MCF 10A (cell line): Measurements from ENCODE around the gene ISG15. TPM values are rescaled to one million over a fixed set of nuclear protein-coding genes. Genes with fewer than 3 reads are reported as not detected.

Experiments
- BruUV-seq: library from RNA; stranded (reverse); fragments of 400-500 nt; replicated peaks from 2 replicates; lab custom pipeline; 2021; lab: Mats Ljungman, UMichigan
- CTCF ChIA-PET: fragments of 300-600 bp; sonication (Branson Sonifier 250); formaldehyde crosslinking; extraction: SDS; loops from one replicate; lab custom pipeline; 2021; ENCODE audit warnings: antibody characterized with exemption, inconsistent platforms; lab: Yijun Ruan, JAX
- POLR2A ChIA-PET: fragments of 300-600, 350-650 bp; sonication (Branson Sonifier 250); formaldehyde crosslinking; extraction: SDS; loops from one replicate; lab custom pipeline; 2020; ENCODE audit warnings: antibody characterized with exemption, inconsistent platforms; lab: Yijun Ruan, JAX
- DNase-seq: peaks from one replicate; pipeline ENCODE4 v3.0.0-alpha.2; 2018; ENCODE audit not compliant: unreplicated experiment
- H3K27ac Mint-ChIP-seq: one replicate; pipeline ENCODE4 v1.8.0; 2022; ENCODE audit warnings: mild to moderate bottlenecking, low read depth, mixed read lengths; ENCODE audit not compliant: unreplicated experiment
- H3K27me3 Mint-ChIP-seq: one replicate; pipeline ENCODE4 v1.8.0; 2022; ENCODE audit warnings: mixed read lengths; ENCODE audit not compliant: insufficient read depth, unreplicated experiment
- H3K36me3 Mint-ChIP-seq: one replicate; pipeline ENCODE4 v1.8.0; 2022; ENCODE audit warnings: mild to moderate bottlenecking, moderate library complexity, mixed read lengths; ENCODE audit not compliant: insufficient read depth, unreplicated experiment
- H3K4me1 Mint-ChIP-seq: one replicate; pipeline ENCODE4 v1.8.0; 2022; ENCODE audit warnings: mixed read lengths; ENCODE audit not compliant: insufficient read depth, unreplicated experiment
- H3K4me3 Mint-ChIP-seq: one replicate; pipeline ENCODE4 v1.8.0; 2022; ENCODE audit warnings: mild to moderate bottlenecking, moderate library complexity, mixed read lengths; ENCODE audit not compliant: unreplicated experiment
- H3K9me3 Mint-ChIP-seq: one replicate; pipeline ENCODE4 v1.8.0; 2022; ENCODE audit warnings: mixed read lengths; ENCODE audit not compliant: unreplicated experiment
- CTCF ChIP-seq: fragments of 200-600 bp; IDR thresholded peaks from one replicate; pipeline ENCODE4 v1.8.0; 2022; ENCODE audit warnings: antibody characterized with exemption, mild to moderate bottlenecking; ENCODE audit not compliant: unreplicated experiment
- intact Hi-C: fragments of 100-400 bp; cut with micrococcal nuclease; formaldehyde crosslinking; loops from 2 replicates; pipeline ENCODE4 v1.14.1; 2022
- total RNA-seq: library from RNA; stranded (reverse); gene quantifications from 2 replicates; pipeline ENCODE4 v1.2.3, GENCODE V29; 2022

The ISG15 gene
- total RNA-seq, 1 experiment from 2014 or later: 7.4 TPM

DNA sequence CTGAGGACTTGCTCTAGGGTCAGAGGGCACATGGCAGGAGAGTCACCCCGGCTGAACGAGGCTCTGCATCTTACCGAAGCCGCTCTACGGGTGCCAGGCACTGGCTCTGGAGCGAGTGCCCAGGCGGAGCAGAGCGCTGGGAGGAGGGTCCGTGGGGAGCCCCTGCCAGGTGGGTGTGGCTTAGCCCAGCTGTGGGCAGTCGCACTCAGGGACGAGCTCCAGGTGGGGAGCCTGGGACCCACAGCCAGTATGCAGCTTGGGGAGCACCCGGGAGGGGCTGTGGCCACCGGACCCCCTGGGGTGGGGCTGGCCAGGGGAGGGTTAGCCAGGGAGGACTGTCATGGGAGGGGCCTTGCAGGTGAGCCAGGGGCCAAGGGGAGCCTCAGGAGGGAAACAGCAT lies 10.4 kb downstream of the ISG15 start:
- Mint-ChIP-seq H3K36me3 (peaks cover 4% of the 10 kb centered on the region), H3K4me1 (peaks cover 11% of the 10 kb centered on the region), H3K9me3 (no peaks in the 10 kb centered on the region), H3K27me3 (no peaks in the 10 kb centered on the region), H3K27ac (no peak overlapping the region), H3K4me3 (no peak overlapping the region)
- BruUV-seq: no TSS peak
- no peak for TF ChIP-seq CTCF
- POLR2A ChIA-PET: interaction anchor here (0.7 to 1.5 kb wide), 2 partner anchors 11 to 731 kb away, joined by 3 to 6 read pairs; partner anchors contain the start of gene ISG15
- intact Hi-C loops: loop anchor here (2.0 kb wide), 1 partner anchor 35 kb away; no protein-coding TSS in a partner anchor
- DNase-seq: no peak
- CTCF ChIA-PET: interaction anchor here (0.9 to 1.8 kb wide), 4 partner anchors 21 to 352 kb away, joined by 3 to 7 read pairs (median 4); partner anchors contain the start of gene AURKAIP1

DNA sequence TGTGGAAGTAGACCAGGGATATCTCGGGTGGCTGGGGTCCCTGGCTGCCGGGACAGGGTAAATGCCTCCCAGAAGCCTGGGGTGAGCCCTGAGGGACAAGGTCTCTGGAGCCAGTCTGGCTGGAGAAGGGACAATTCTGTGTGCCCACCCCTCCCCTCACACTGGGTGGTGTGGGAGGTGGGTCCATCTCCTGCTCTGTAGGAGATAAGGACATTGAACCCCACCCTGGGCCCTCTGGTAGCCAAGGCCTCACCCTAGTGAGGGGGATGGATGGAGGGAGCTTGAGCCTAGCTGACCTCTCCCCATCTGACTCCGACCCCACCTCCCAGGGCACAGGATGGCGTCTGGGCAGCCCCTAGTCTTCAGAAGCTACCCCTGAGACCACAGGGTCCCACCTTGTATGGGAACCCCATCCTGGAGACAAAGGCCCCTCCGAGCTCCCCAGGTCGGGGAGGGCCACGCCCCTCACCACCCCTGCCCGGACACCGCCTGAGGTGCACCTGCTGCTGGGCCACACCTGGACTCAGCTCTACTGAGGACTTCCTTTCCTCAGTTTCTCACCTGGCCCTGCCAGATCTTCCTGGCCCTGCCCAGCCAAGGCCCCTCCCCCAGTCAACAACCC lies 11.0 kb downstream of the ISG15 start:
- Mint-ChIP-seq H3K4me1 (peaks cover 11% of the 10 kb centered on the region), H3K27ac (peak overlapping the region; percentile 84), H3K4me3 (peak overlapping the region; percentile 55), H3K9me3 (no peaks in the 10 kb centered on the region), H3K36me3 (peaks cover 4% of the 10 kb centered on the region), H3K27me3 (no peaks in the 10 kb centered on the region)
- intact Hi-C loops: no loop called here
- no peak for TF ChIP-seq CTCF
- BruUV-seq: no TSS peak
- POLR2A ChIA-PET: interaction anchor here (0.7 to 1.5 kb wide), 3 partner anchors 11 to 730 kb away, joined by 3 to 6 read pairs (median 3); partner anchors contain the start of gene ISG15
- CTCF ChIA-PET: interaction anchor here (0.9 to 1.8 kb wide), 5 partner anchors 22 to 351 kb away, joined by 3 to 7 read pairs (median 3); partner anchors contain the start of gene AURKAIP1
- no peak for DNase-seq

DNA sequence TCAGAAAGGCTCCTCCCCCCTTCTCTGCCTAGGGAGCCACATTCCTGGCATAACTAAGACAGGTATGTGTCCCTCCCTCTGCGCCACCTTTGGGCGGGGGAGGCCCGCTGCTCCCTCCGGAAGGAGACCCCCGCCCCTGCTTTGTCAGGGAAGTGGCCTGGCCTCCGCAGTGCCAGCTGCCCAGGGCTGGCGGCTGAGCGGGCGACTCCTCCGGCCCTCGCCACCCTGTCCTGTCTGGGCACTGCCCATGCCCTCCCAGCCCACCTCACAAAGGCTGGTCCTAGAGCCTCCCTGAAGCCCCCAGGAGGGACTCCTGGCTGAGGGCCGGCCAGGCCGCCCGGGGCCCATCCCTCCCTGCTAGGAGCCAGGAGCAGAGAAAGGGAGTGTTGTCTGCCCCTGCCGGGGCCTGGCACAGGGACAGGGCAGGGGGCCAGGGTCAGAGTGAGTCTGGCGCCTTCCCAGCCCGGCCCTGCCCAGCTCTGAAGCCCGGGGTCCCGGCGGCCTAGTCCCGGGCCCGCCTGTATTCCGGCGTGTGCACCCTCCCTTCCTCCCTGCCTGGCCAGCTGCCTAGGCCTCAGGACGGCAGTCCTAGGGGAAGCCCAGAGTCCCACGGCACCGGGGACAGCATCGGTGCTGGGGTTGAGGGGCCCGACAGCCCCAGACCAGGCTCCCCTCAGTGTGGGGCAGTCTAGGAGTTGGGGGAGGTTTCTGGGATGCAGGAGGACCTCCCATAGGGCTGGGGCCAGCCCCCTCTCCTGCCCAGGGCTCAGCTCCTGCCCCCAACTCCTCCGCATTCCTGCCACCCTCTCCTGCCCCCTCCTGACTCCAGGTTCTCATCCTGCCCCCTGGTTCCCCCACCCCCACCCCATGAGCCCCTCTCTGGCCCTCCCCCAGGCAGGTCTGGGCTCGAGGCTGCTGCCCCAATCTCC lies 11.7 kb downstream of the ISG15 start:
- Mint-ChIP-seq H3K4me3 (peak overlapping the region; percentile 55), H3K9me3 (no peaks in the 10 kb centered on the region), H3K27me3 (no peaks in the 10 kb centered on the region), H3K36me3 (peaks cover 4% of the 10 kb centered on the region), H3K27ac (peak overlapping the region; percentile 84), H3K4me1 (peaks cover 11% of the 10 kb centered on the region)
- CTCF ChIA-PET: interaction anchor here (0.9 to 1.8 kb wide), 8 partner anchors 22 to 350 kb away, joined by 3 to 7 read pairs (median 4); partner anchors contain the start of gene AURKAIP1
- peak; percentile 76 for DNase-seq
- POLR2A ChIA-PET: interaction anchor here (0.7 to 1.5 kb wide), 2 partner anchors 12 to 225 kb away, joined by 3 to 6 read pairs; partner anchors contain the start of gene ISG15
- BruUV-seq: no TSS peak
- TF ChIP-seq CTCF: no peak
- intact Hi-C loops: no loop called here
